Measurements from ENCODE around the gene LMBRD1.
"Not testable (repeated sequence)": the region's sequence is repeated elsewhere in the genome, so short reads cannot be mapped to it uniquely, and the experiment has no call there.

The LMBRD1 gene

GRCh38 chr6:69735027-69735426 lies 61.8 kb downstream of the LMBRD1 start:
- no peak for DNase-seq (ENCODE audit: low read depth in 3 of 3)

- no peak for DNase-seq (ENCODE audit: low read depth in 3 of 3)
Observed at GRCh38 chr6:69732640-69733039, 64.2 kb downstream of the LMBRD1 start.

- no peak for DNase-seq (ENCODE audit: low read depth in 3 of 3)
Observed at GRCh38 chr6:69732045-69732444, 64.8 kb downstream of the LMBRD1 start.

DNA sequence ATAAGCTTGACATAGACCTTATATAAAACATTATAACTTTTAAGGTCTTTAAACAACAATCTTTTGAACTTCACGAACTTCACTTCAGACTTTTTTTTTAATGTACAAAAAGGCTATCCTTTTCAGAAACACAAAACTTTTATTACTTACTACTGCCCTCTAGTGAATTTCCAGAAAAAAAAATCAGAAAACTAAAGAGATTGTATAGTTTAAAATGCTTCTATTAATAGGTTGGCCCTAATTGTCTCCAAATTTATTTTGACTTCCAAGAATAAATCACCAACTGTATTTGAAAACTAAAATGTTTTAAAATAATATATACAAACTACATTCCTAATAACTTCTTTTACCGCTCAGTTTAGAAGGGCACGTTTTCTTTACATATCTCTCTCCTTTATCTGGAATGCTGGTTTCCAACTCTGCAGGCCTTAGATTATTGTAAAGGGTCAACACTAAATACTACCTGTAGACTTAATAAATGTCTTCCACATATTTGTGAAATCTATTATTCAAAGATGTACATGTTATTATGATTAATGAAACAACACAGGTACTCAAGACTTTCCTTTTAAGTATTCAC lies 66.8 kb downstream of the LMBRD1 start:
- DNase-seq (ENCODE audit: low read depth in 3 of 3), result no peak

DNA sequence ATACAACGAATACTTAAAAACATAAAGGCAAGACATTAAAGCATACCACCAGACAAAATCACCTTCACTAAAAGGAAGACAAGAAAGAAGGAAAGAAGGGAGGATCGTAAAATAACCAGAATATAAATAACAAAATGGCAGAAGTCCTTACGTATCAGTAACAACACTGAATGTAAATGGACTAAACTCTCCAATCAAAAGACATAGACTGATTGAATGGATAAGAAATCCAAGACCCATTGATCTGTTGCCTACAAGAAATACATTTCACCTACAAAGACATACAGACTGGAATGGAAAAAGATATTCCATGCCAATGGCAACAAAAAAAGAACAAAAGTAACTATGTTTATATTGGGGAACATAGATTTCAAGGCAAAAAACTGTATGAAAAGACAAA lies 74.1 kb downstream of the LMBRD1 start:
- no peak for DNase-seq (ENCODE audit: low read depth in 3 of 3)

- DNase-seq (ENCODE audit: low read depth in 3 of 3), result no peak
Observed at GRCh38 chr6:69719602-69720193, 77.1 kb downstream of the LMBRD1 start.

DNA sequence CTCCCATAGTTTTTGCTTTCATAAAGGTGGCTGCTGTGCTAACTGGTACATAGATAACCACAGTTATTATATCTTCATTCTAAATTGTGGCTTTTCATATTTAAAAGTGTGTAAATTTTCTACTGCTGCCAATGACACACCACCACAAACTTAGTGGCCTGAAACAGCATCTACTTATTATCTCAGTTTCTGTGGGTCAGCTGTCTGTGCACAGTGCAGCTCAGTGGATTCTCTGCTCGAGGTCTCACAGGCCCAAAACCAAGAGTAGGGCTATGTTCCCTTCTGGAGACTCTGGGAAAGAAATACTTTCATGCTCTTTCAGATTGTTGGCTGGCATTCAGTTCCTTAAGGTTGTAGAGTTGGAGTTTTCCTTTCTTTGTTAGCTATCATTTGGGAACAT lies 90.1 kb downstream of the LMBRD1 start:
- no peak for DNase-seq (ENCODE audit: low read depth in 3 of 3)

DNA sequence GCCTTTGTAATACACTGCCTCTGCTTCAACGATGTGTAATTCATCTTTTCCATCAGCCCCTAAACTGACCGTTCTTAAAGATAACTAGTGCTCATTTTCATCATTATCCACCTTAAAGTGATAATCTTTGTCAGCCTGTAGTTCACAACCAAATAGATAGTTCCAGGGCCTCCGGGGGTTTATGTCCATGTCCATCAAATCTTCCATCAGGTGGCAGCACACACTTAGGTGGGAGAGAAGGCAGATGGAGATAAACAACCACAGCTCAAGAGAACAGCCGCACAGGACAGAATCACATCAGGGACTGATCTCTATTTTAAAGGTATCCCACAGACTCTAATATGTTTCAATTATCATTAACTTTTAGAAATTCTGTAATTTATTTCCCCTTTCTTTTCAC lies 90.9 kb downstream of the LMBRD1 start:
- no peak for DNase-seq (ENCODE audit: low read depth in 3 of 3)

DNA sequence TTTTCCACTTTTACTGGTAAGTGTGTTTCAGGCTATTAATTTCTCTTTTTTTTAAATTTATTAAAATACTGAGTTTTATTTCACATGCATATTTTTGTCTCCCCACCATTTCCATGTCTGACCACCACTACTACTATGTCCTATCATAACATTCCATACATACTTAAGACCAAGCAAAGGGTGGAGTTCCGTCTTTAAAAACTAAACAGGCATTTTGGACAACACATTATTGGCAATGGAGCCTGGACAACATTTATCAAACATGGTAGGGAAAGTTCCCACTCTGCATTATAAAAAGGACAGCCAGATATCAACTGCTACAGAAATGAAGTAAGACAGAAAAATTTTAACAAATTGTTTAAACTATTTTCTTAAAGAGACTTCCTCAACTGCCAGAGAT lies 91.9 kb downstream of the LMBRD1 start:
- DNase-seq (ENCODE audit: low read depth in 3 of 3), result no peak

DNA sequence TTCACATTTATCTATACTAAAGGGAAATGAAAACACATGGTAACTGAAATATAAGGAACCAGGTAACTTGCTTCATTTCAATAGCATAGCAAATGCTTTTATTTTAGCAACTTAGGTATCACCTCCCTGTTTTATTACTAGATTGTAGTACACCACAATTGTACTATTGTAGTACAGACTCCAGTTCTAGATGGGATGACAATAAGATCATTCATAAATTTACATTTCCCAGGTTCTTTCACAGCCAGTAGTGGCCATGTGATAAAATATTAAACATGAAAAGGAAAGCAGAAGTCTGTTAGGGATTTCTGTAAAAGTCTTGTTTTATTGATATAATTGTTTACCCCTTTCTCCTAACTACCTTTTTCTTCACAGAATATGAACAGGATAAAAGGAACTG lies 97.2 kb downstream of the LMBRD1 start:
- no peak for DNase-seq (ENCODE audit: low read depth in 3 of 3)

DNA sequence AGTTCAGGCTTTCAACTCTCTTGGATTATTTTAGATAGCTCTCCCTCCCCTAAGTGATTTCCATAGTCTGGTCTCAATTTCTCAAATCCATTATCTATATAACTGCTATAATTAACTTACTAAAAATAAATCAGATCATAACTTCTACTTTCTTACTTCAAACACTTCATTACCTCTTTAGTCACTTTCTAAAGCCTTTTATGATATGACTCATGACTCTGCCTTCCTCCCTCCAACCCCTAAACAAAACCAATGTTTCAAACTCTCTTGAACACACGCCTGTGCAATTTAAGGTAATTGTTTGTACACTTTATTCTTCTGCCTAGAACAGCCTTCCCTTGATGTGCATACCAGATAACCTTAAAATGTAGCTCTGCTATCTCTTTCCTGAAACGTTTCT lies 100.5 kb downstream of the LMBRD1 start:
- DNase-seq (ENCODE audit: low read depth in 3 of 3), result no peak

DNA sequence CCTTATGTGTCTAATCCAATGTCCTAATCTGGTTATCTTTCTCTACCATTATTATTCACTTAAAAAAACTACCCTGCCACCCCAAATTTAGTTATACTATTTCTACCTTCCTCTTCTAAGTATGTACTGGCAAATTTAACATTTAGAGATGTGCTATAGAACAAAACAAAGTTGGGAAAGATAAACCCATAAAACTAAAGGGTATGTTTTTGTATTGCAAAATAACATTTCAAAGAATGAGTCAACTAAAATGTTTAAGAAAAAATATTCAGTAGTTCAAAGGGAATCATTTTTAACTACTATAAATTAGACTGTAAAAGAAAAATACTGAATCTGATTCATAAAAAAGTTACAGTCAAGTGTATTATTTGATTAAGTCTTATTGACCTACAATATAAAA lies 103.0 kb downstream of the LMBRD1 start:
- DNase-seq (ENCODE audit: low read depth in 3 of 3), result no peak

DNA sequence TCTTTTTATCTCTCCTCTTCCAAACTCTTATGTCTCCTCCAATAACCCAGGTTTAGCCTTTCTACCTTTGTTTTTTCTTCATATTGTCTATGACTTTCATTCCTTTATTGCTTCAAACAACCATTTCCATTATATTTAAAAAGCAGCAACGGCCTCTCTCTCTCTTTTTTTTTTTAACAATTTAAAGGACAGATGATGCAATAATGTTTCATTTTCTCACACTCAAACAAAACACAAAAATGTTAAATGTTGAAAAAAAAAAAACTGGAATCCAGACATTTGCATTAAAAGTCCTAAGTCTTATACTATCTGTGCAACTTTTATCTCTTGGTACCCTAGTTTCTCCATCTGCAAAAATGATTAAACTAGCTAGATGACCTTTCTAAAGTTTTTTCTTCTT lies 105.8 kb downstream of the LMBRD1 start:
- no peak for DNase-seq (ENCODE audit: low read depth in 3 of 3)

DNA sequence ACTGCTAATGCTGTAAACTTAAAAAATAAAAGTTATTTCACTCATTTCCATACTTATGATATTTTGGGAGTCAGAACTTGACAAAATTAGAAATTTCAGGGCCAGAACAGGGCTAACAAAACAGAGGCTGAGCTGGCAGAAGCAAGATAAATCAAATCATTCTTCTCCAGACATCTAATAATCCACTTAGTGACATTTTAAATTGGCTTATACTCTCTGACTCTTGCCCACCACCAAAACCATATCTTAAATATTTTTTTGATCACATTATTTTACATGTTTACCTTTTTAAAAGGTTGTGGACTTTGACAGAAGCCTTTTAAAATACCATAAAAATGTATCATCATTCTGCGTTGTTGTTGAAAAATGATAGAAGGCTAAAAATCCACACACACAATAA lies 116.5 kb downstream of the LMBRD1 start:
- no peak for DNase-seq (ENCODE audit: low read depth in 3 of 3)

DNA sequence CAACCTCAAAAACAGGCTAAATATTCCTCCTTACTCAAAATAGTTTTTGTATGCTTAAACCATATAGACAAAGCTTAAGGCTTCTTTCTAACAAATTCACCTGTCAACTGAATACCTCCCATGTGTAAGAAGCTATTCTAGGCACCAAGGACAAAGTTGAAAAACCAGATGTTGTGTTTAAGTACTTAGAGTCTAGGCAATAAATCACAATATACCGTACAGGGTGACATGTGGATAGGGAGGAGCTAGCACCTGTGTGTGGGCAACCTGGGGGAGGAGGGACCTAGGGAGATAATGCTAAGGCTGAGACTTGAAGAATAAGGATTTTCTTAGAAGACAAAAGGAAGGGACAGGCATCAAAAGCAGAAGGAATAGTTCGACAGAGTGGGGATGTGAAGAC lies 123.5 kb downstream of the LMBRD1 start:
- DNase-seq (ENCODE audit: low read depth in 3 of 3), result no peak

- DNase-seq (ENCODE audit: low read depth in 3 of 3), result no peak
Observed at GRCh38 chr6:69668916-69669315, 127.9 kb downstream of the LMBRD1 start.

- not testable (repeated sequence) for DNase-seq (ENCODE audit: low read depth in 3 of 3)
Observed at GRCh38 chr6:69666779-69667178, 130.0 kb downstream of the LMBRD1 start.

DNA sequence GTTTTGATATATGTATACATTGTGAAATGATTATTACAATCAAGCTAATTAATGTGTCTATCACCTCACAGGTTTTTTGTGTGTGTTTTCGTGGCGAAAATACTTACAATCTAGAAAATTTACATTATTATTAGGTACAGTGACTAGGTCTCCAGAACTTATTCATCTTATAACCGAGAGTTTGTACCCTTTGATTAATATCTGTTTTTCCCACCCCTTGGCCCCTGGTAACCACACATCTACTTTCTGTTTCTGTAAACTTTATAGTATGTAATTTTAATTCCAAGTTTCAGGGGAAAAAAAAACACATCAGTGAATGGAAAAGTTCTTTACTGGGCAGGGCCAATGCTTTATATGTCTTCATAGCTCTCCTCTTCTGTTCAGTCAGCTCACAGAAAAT lies 131.4 kb downstream of the LMBRD1 start:
- DNase-seq (ENCODE audit: low read depth in 3 of 3), result no peak

DNA sequence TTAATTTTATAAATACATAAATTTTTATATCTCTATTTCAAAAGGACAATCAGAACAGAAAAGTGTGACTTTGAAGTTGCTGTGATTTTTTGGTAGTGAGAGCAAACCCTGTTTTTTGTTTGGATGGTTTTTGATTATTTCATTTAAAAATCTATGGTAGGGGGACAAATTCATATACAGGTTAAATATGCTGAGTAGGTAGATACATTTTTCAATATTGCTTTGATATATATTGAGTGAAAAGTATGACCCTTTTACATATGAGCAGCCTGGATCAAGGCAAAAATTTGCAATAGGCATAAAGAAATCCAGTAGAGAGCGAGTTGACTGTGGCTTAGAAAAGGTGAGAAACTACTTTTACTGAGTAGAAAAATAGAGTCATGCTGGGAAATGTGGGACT lies 132.3 kb downstream of the LMBRD1 start:
- no peak for DNase-seq (ENCODE audit: low read depth in 3 of 3)

DNA sequence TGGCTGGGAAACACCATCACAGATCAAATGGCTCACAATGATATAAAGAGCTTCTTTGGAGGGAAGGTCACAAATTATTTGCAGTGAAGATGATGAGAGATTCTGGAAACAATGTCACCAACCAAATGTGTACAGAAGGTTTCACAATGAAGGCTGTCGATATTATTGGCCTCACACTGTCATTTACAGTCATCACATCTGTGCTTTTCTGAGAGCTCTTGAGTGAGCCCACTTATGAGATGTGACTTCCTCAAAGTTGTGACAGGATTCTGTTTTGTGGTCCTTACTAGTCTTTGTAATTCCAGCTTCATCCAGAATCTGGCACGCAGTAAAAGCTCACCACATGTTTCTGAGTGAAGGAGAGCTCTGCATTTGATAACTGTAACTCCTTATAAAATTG lies 133.6 kb downstream of the LMBRD1 start:
- DNase-seq (ENCODE audit: low read depth in 3 of 3), result no peak

- no peak for DNase-seq (ENCODE audit: low read depth in 3 of 3)
Observed at GRCh38 chr6:69650703-69651102, 146.1 kb downstream of the LMBRD1 start.

DNA sequence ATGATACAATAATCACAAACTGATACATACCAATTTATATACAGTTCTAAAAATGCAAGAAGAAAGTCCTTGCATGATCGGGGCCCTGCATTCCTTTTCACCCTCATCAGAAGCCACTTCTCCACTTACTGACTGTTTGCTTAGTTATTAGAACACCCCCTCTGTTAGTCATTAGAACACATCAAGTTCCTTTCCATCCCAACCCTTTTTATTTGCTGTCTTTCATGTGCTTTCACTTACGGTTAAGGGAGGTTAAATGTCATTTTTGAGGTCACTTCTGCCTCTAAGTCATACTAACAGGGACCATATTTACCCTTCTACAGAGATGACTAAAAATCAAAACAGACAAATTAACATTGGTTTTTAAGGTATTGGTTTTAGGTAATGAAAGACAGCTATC lies 149.1 kb downstream of the LMBRD1 start:
- DNase-seq (ENCODE audit: low read depth in 3 of 3), result no peak

GRCh38 chr6:69643688-69644087 lies 153.1 kb downstream of the LMBRD1 start:
- DNase-seq (ENCODE audit: low read depth in 3 of 3), result no peak

- DNase-seq (ENCODE audit: low read depth in 3 of 3), result no peak
Observed at GRCh38 chr6:69632932-69633331, 163.9 kb downstream of the LMBRD1 start.
